K562 (cell line): ENCODE results near the gene PLA1A. TPM values are rescaled to one million over a fixed set of nuclear protein-coding genes. Genes with fewer than 3 reads are reported as not detected.

ENCODE experiments used
- ATAC-seq: fragments of 200-7000 bp; cut with Tn5 transposase; 3 replicates; pipeline ENCODE4 v1.9.1; 2020; ENCODE audit warnings: moderate library complexity
- BruUV-seq: library from RNA; stranded (reverse); fragments of 400-500 nt; replicated peaks from 2 replicates; lab custom pipeline; 2021; lab: Mats Ljungman, UMichigan
- CTCF ChIA-PET: fragments of 300-600 bp; formaldehyde crosslinking; extraction: SDS; loops from one replicate; lab custom pipeline; 2021; ENCODE audit warnings: low intra/inter-chr PET ratio; lab: Yijun Ruan, JAX
- POLR2A ChIA-PET: fragments of 300-600, 350-650 bp; sonication (Branson Sonifier 250); formaldehyde crosslinking; extraction: SDS; loops from one replicate; lab custom pipeline; 2021; ENCODE audit warnings: antibody characterized with exemption, inconsistent platforms; lab: Yijun Ruan, JAX
- DNase-seq, 4 experiments: peaks; one replicate each; pipeline versions ENCODE4 v3.0.0 to v3.0.0-alpha.2; 2011 to 2018; ENCODE audit warnings: low spot score in 3 of 4, mixed read lengths in 3 of 4; ENCODE audit errors: extremely low read depth in 1 of 4
- FAIRE-seq: peaks from 2 replicates; lab custom pipeline; 2011; peaks lifted over from hg19 to GRCh38; lab: Jason Lieb, UNC
- H2AFZ ChIP-seq: 2 replicates; pipeline ENCODE4 v1.6.0; 2011; ENCODE audit warnings: low read depth, low read length, control low read depth, inconsistent platforms
- H3K27ac ChIP-seq: fragments of 200-600 bp; 3 replicates; pipeline ENCODE4 v1.8.0; 2011; ENCODE audit warnings: low read depth, mild to moderate bottlenecking, control low read depth, inconsistent platforms, low read length, moderate library complexity, mixed read lengths; ENCODE audit errors: extremely low read depth
- H3K27me3 ChIP-seq, 2 experiments: fragments of 300-600 bp in 1 of 2; 2 replicates in 1 of 2; 3 replicates in 1 of 2; pipeline versions ENCODE4 v1.6.0 to v1.8.0; 2011; ENCODE audit warnings: inconsistent platforms in 2 of 2, low read length in 2 of 2, mild to moderate bottlenecking in 1 of 2, mixed read lengths in 1 of 2, moderate library complexity in 1 of 2; ENCODE audit not compliant: control insufficient read depth in 2 of 2, insufficient read depth in 2 of 2
- H3K36me3 ChIP-seq: fragments of 300-600 bp; 3 replicates; pipeline ENCODE4 v1.8.0; 2011; ENCODE audit warnings: mild to moderate bottlenecking, low read length, inconsistent platforms; ENCODE audit not compliant: control insufficient read depth, insufficient read depth
- H3K4me1 ChIP-seq, 2 experiments: fragments of 200-600 bp in 1 of 2; replicated peaks in 1 of 2; 2 replicates in 1 of 2; 3 replicates in 1 of 2; pipeline versions ENCODE4 v1.5.1 to v1.8.0; 2011; ENCODE audit warnings: inconsistent platforms in 2 of 2, low read length in 2 of 2, mild to moderate bottlenecking in 1 of 2, mixed read lengths in 1 of 2, moderate library complexity in 1 of 2; ENCODE audit not compliant: control insufficient read depth in 2 of 2, insufficient read depth in 2 of 2
- H3K4me2 ChIP-seq: 2 replicates; pipeline ENCODE4 v1.6.1; 2011; ENCODE audit warnings: low read length, control low read depth, inconsistent platforms, mixed read lengths; ENCODE audit not compliant: insufficient read depth
- H3K4me3 ChIP-seq: fragments of 200-600 bp; sonication (generic), shearing (Covaris generic); 2 replicates; pipeline ENCODE4 v1.5.1; 2016; ENCODE audit warnings: control low read depth, inconsistent platforms
- H3K79me2 ChIP-seq: fragments of 200-600 bp; 3 replicates; pipeline ENCODE4 v1.8.0; 2011; ENCODE audit warnings: low read length, inconsistent platforms; ENCODE audit not compliant: control insufficient read depth, insufficient read depth
- H3K9ac ChIP-seq, 2 experiments: 2 replicates each; pipeline versions ENCODE4 v1.6.0 to v1.6.1; 2011; ENCODE audit warnings: low read depth in 2 of 2, low read length in 2 of 2, control low read depth in 1 of 2, inconsistent platforms in 1 of 2, mild to moderate bottlenecking in 1 of 2, mixed read lengths in 1 of 2; ENCODE audit not compliant: insufficient read depth in 1 of 2
- H3K9me1 ChIP-seq: one replicate; pipeline ENCODE4 v1.6.0; 2011; ENCODE audit warnings: inconsistent platforms, mild to moderate bottlenecking, low read length, moderate library complexity; ENCODE audit not compliant: control insufficient read depth, insufficient read depth
- H3K9me3 ChIP-seq: replicated peaks from 2 replicates; pipeline ENCODE4 v1.5.1; 2011; ENCODE audit warnings: low read depth, low read length, inconsistent platforms; ENCODE audit not compliant: control insufficient read depth, insufficient read depth
- H4K20me1 ChIP-seq: replicated peaks from 2 replicates; pipeline ENCODE4 v1.6.1; 2011; ENCODE audit warnings: low read length, inconsistent platforms, mixed read lengths; ENCODE audit not compliant: control insufficient read depth, insufficient read depth
- FOXP1 ChIP-seq: sonication (generic); formaldehyde crosslinking; IDR thresholded peaks from 2 replicates; pipeline ENCODE4 v1.8.0; 2022; ENCODE audit warnings: mild to moderate bottlenecking, missing genetic modification reagents
- MCM5 ChIP-seq: fragments of 450-650 bp; IDR thresholded peaks from 2 replicates; pipeline ENCODE4 v1.6.1; 2016; ENCODE audit warnings: low read depth
- PBX2 ChIP-seq, 2 experiments: IDR thresholded peaks in 1 of 2; conservative IDR thresholded peaks in 1 of 2; 2 replicates each; pipeline ENCODE4 v1.6.1; 2016; ENCODE audit warnings: low read depth in 2 of 2, mild to moderate bottlenecking in 1 of 2, missing compliant biosample characterization in 1 of 2, missing genetic modification characterization in 1 of 2, moderate library complexity in 1 of 2
- PKNOX1 ChIP-seq: fragments of 450-650 bp; IDR thresholded peaks from 2 replicates; pipeline ENCODE4 v1.6.1; 2016
- ZBTB2 ChIP-seq: fragments of 450-650 bp; IDR thresholded peaks from 2 replicates; pipeline ENCODE4 v1.6.1; 2016; ENCODE audit warnings: antibody characterized with exemption
- ZZZ3 ChIP-seq: fragments of 450-650 bp; IDR thresholded peaks from 2 replicates; pipeline ENCODE4 v1.6.1; 2016; ENCODE audit warnings: antibody characterized with exemption, mild to moderate bottlenecking, moderate library complexity
- WGBS: fragments of 100-300 bp; shearing (Covaris generic); methylation state at CpG from one replicate; pipeline ENCODE4 v1.1.6; 2016; ENCODE audit warnings: low coverage, mixed read lengths; ENCODE audit not compliant: insufficient coverage; ENCODE audit errors: missing lambda C conversion rate; 5-methylcytosine and 5-hydroxymethylcytosine counted together
- in situ Hi-C: fragments of 300-500 bp; cut with MboI; formaldehyde crosslinking; loops from 4 replicates; pipeline ENCODE4 v1.15.0; 2018; ENCODE audit warnings: inconsistent platforms, mixed read lengths
- intact Hi-C: fragments of 100-400 bp; cut with micrococcal nuclease; formaldehyde crosslinking; loops from 2 replicates; pipeline ENCODE4 v1.14.2; 2022
- polyA plus RNA-seq, 8 experiments: library from polyadenylated mRNA; depleted of rRNA in 4 of 8; stranded (reverse) in 5 of 8; unstranded in 3 of 8; fragments of >200 nt; fragmentation: Nextera tagmentation in 2 of 8; fragmentation: Illumina TruSeq in 1 of 8; extraction: Ambion mirVana in 2 of 8; extraction: Trizol in 1 of 8; gene quantifications; 2 replicates each; pipeline versions ENCODE4 v1.2.1 to v1.2.3, GENCODE V29; 2011 to 2014; ENCODE audit warnings: inconsistent platforms in 1 of 8, missing spikeins in 1 of 8
- total RNA-seq, 7 experiments: library from RNA; depleted of rRNA in 6 of 7; stranded (reverse); fragments of >200 nt in 6 of 7; fragmentation: Illumina TruSeq in 2 of 7; extraction: Trizol in 2 of 7; gene quantifications; 2 replicates each; pipeline versions ENCODE4 v1.2.1 to v1.2.3, GENCODE V29; 2011 to 2021; ENCODE audit warnings: low replicate concordance in 1 of 7

The PLA1A gene
- total and polyA plus RNA-seq, 9 of the 15 experiments (the other 6 are each of a cell fraction or from before 2014, with no cell fraction given), result not detected

DNA sequence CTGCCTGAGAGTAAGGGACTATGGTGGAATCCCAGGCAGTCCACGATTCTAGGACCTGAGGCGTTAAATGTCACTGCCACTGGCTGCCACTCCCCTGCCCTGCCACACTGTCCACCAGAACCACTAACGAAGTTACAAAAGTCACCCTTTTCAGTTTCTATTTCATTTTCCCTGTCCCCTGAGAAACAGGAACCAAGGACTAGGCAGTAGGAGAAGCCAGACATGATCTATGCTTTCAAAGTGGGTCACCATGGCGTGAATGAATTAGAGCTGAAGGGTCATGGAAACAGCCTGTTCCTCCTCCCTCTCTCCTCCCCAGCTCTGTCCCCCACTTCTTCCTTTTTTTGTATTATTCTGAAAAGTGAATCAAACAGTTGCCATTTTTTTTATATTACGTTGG lies 27.5 kb upstream of the PLA1A start:
- H3K9me3 ChIP-seq, result no peaks in the 10 kb centered on the region
- no peaks in the 10 kb centered on the region for H4K20me1 ChIP-seq
- H3K36me3 ChIP-seq, result no peaks in the 10 kb centered on the region
- in situ Hi-C loops, result no loop called here
- H3K4me2 ChIP-seq, result no peak overlapping the region
- no peaks in the 10 kb centered on the region for H3K79me2 ChIP-seq
- no peak overlapping the region for H3K9ac ChIP-seq
- H2AFZ ChIP-seq, result no peak overlapping the region
- no peak for DNase-seq
- TF ChIP-seq MCM5 (no peak), PBX2 (CRISPR knock-in tag; IDR thresholded peaks at IDR 0.05; ENCODE audit: low read depth) (no peak), PBX2 (tag; conservative IDR thresholded peaks at IDR 0.05; ENCODE audit: low read depth) (peak; percentile 29; the same call in 1 of the 2 replicates)
- TF ChIP-seq, all 486 proteins: peak for 1
- Histone ChIP-seq H3K27ac (no peak overlapping the region), H3K4me3 (no peak overlapping the region), H3K4me1 (no peaks in the 10 kb centered on the region; a peak in 2 of 5 replicates), H3K9me1 (no peaks in the 10 kb centered on the region), H3K27me3 (no peaks in the 10 kb centered on the region)
- BruUV-seq, result no TSS peak
- intact Hi-C loops, result no loop called here
- FAIRE-seq (no peak), ATAC-seq (no peak)
- WGBS, result 20% methylated on average over 4 of the region's 5 CpGs
- POLR2A ChIA-PET, result no interaction called here
- CTCF ChIA-PET, result no interaction called here

GRCh38 chr3:119571230-119571629 lies 26.5 kb upstream of the PLA1A start:
- Histone ChIP-seq H3K79me2 (no peaks in the 10 kb centered on the region), H2AFZ (no peak overlapping the region), H3K27ac (no peak overlapping the region), H4K20me1 (no peaks in the 10 kb centered on the region), H3K9me1 (no peaks in the 10 kb centered on the region), H3K4me2 (no peak overlapping the region), H3K27me3 (no peaks in the 10 kb centered on the region), H3K4me3 (no peak overlapping the region), H3K9ac (no peak overlapping the region), H3K4me1 (no peaks in the 10 kb centered on the region; a peak in 2 of 5 replicates), H3K9me3 (no peaks in the 10 kb centered on the region), H3K36me3 (no peaks in the 10 kb centered on the region)
- ATAC-seq, result no peak
- no TSS peak for BruUV-seq
- intact Hi-C loops, result no loop called here
- POLR2A ChIA-PET, result interaction anchor here (0.7 kb wide), 1 partner anchor 17 kb away, joined by 3 read pairs; no protein-coding TSS in a partner anchor
- DNase-seq, result no peak
- no peak for FAIRE-seq
- in situ Hi-C loops, result no loop called here
- WGBS, result 83% methylated on average over 1 of the region's 1 CpG
- CTCF ChIA-PET, result no interaction called here
- no peak for TF ChIP-seq ZZZ3
- TF ChIP-seq FOXP1 (CRISPR knock-in tag), result no peak
- no peak for TF ChIP-seq PKNOX1
- TF ChIP-seq ZBTB2, result no peak
